HEK293 (cell line): ENCODE data around the gene IGFBP2.

Experiments
- CTCF ChIA-PET: fragments of 350-600 bp; formaldehyde crosslinking; extraction: SDS; loops from one replicate; lab custom pipeline; 2021; ENCODE audit warnings: antibody characterized with exemption; lab: Yijun Ruan, JAX
- POLR2A ChIA-PET: fragments of 300-600 bp; formaldehyde crosslinking; extraction: SDS; loops from one replicate; lab custom pipeline; 2020; ENCODE audit warnings: antibody characterized with exemption, inconsistent platforms; lab: Yijun Ruan, JAX
- H3K27ac ChIP-seq: fragments of 200-500 bp; sonication (Bioruptor generic); 2 replicates; pipeline ENCODE4 v1.5.1; 2014; ENCODE audit warnings: low read depth, low read length, control low read depth, inconsistent platforms; ENCODE audit errors: extremely low read depth
- H3K36me3 ChIP-seq, 2 experiments: fragments of 200-500 bp in 1 of 2; sonication (Bioruptor generic) in 1 of 2; 1 replicate in 1 of 2; 2 replicates in 1 of 2; pipeline ENCODE4 v1.5.1; 2014 to 2017; ENCODE audit warnings: inconsistent platforms in 2 of 2, low read length in 2 of 2; ENCODE audit not compliant: control insufficient read depth in 2 of 2, insufficient read depth in 1 of 2
- H3K4me1 ChIP-seq: fragments of 200-500 bp; sonication (Bioruptor generic); 2 replicates; pipeline ENCODE4 v1.5.1; 2014; ENCODE audit warnings: mild to moderate bottlenecking, low read length, inconsistent platforms; ENCODE audit not compliant: control insufficient read depth, insufficient read depth
- H3K4me3 ChIP-seq: 2 replicates; pipeline ENCODE4 v1.5.1; 2011; ENCODE audit warnings: low read depth, mild to moderate bottlenecking, control low read depth, low read length, moderate library complexity
- H3K9me3 ChIP-seq: fragments of 200-500 bp; sonication (Bioruptor generic); 2 replicates; pipeline ENCODE4 v1.5.1; 2014; ENCODE audit warnings: low read depth, low read length, inconsistent platforms; ENCODE audit not compliant: control insufficient read depth, insufficient read depth
- OSR2 ChIP-seq: fragments of 450-650 bp; formaldehyde crosslinking; IDR thresholded peaks from 2 replicates; pipeline ENCODE4 v1.5.1; 2016; ENCODE audit warnings: missing biosample characterization, missing genetic modification characterization
- SP2 ChIP-seq: fragments of 450-650 bp; formaldehyde crosslinking; IDR thresholded peaks from 2 replicates; pipeline ENCODE4 v1.5.1; 2016; ENCODE audit warnings: missing biosample characterization, missing genetic modification characterization
- ZBTB48 ChIP-seq: fragments of 450-650 bp; formaldehyde crosslinking; IDR thresholded peaks from 2 replicates; pipeline ENCODE4 v1.5.1; 2016; ENCODE audit warnings: missing biosample characterization, missing genetic modification characterization
- ZBTB7A ChIP-seq: fragments of 450-650 bp; formaldehyde crosslinking; IDR thresholded peaks from 2 replicates; pipeline ENCODE4 v1.5.1; 2016; ENCODE audit warnings: low read depth, missing biosample characterization, missing genetic modification characterization
- ZNF2 ChIP-seq: fragments of 450-650 bp; formaldehyde crosslinking; IDR thresholded peaks from 2 replicates; pipeline ENCODE4 v1.5.1; 2016; ENCODE audit warnings: missing biosample characterization, missing genetic modification characterization
- ZNF24 ChIP-seq: fragments of 450-650 bp; formaldehyde crosslinking; IDR thresholded peaks from 2 replicates; pipeline ENCODE4 v1.5.1; 2016; ENCODE audit warnings: missing biosample characterization, missing genetic modification characterization
- ZNF416 ChIP-seq: fragments of 450-650 bp; formaldehyde crosslinking; IDR thresholded peaks from 2 replicates; pipeline ENCODE4 v1.5.1; 2016; ENCODE audit warnings: missing biosample characterization, missing genetic modification characterization
- ZNF426 ChIP-seq: fragments of 450-650 bp; formaldehyde crosslinking; IDR thresholded peaks from 2 replicates; pipeline ENCODE4 v1.5.1; 2017; ENCODE audit warnings: missing biosample characterization, missing genetic modification characterization, mild to moderate bottlenecking, inconsistent platforms, moderate library complexity
- ZNF521 ChIP-seq: fragments of 450-650 bp; formaldehyde crosslinking; IDR thresholded peaks from 2 replicates; pipeline ENCODE4 v1.5.1; 2017; ENCODE audit warnings: missing biosample characterization, mild to moderate bottlenecking, missing genetic modification characterization
- ZNF571 ChIP-seq: fragments of 450-650 bp; formaldehyde crosslinking; IDR thresholded peaks from 2 replicates; pipeline ENCODE4 v1.5.0; 2017; ENCODE audit warnings: missing biosample characterization, missing genetic modification characterization
- ZNF677 ChIP-seq: fragments of 450-650 bp; IDR thresholded peaks from 2 replicates; pipeline ENCODE4 v1.5.0; 2018; ENCODE audit warnings: missing biosample characterization, mild to moderate bottlenecking, missing genetic modification characterization, moderate library complexity
- ZSCAN23 ChIP-seq: fragments of 450-650 bp; formaldehyde crosslinking; IDR thresholded peaks from 2 replicates; pipeline ENCODE4 v1.5.1; 2016; ENCODE audit warnings: missing biosample characterization, missing genetic modification characterization
- TF ChIP-seq, protein P1 (sequence below): fragments of 450-650 bp; formaldehyde crosslinking; IDR thresholded peaks from 2 replicates; pipeline ENCODE4 v1.5.1; 2016; ENCODE audit warnings: missing biosample characterization, missing genetic modification characterization
- TF ChIP-seq, protein P2 (sequence below): fragments of 450-650 bp; formaldehyde crosslinking; IDR thresholded peaks from 2 replicates; pipeline ENCODE4 v1.5.1; 2016; ENCODE audit warnings: missing biosample characterization, missing genetic modification characterization
- TF ChIP-seq, protein P3 (sequence below): fragments of 450-650 bp; formaldehyde crosslinking; IDR thresholded peaks from 2 replicates; pipeline ENCODE4; 2016; ENCODE audit warnings: missing biosample characterization, missing genetic modification characterization
- TF ChIP-seq, protein P4 (sequence below): fragments of 450-650 bp; formaldehyde crosslinking; IDR thresholded peaks from 2 replicates; pipeline ENCODE4 v1.5.1; 2016; ENCODE audit warnings: missing biosample characterization, missing genetic modification characterization, borderline replicate concordance
- TF ChIP-seq, protein P5 (sequence below): fragments of 450-650 bp; formaldehyde crosslinking; IDR thresholded peaks from 2 replicates; pipeline ENCODE4 v1.5.1; 2016; ENCODE audit warnings: missing biosample characterization, missing genetic modification characterization
- TF ChIP-seq, protein P6 (sequence below): fragments of 450-650 bp; formaldehyde crosslinking; IDR thresholded peaks from 2 replicates; pipeline ENCODE4 v1.5.1; 2016; ENCODE audit warnings: missing biosample characterization, missing genetic modification characterization

Gene IGFBP2

DNA sequence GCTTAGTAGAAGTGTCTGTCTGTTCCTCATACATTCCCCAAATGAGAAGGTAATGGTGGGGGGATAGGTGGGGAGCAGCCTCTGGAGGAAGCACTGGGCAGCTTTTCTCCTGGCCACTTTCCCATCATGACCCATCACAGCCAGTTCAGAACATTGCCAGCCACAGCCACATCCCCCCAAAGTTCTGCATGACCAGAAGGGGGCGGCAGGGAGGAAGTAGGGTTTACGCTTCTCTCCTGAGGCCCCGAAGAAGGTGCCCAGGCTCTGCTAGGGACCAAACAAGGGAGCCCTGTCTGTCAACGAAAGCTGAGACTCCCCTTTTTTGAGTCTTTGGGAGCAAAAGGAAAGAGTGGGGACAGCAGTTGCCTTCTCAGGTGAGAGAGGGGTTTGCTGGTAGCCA is 54.4 kb downstream of the IGFBP2 start:
- peaks cover 0 to 15% of the 10 kb centered on the region in 2 experiments; a peak in 2 of 3 replicates for H3K36me3 ChIP-seq
- H3K27ac ChIP-seq, result no peak overlapping the region
- TF ChIP-seq, protein P1, sequence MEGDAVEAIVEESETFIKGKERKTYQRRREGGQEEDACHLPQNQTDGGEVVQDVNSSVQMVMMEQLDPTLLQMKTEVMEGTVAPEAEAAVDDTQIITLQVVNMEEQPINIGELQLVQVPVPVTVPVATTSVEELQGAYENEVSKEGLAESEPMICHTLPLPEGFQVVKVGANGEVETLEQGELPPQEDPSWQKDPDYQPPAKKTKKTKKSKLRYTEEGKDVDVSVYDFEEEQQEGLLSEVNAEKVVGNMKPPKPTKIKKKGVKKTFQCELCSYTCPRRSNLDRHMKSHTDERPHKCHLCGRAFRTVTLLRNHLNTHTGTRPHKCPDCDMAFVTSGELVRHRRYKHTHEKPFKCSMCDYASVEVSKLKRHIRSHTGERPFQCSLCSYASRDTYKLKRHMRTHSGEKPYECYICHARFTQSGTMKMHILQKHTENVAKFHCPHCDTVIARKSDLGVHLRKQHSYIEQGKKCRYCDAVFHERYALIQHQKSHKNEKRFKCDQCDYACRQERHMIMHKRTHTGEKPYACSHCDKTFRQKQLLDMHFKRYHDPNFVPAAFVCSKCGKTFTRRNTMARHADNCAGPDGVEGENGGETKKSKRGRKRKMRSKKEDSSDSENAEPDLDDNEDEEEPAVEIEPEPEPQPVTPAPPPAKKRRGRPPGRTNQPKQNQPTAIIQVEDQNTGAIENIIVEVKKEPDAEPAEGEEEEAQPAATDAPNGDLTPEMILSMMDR (tag by site-specific recombination), result peak; percentile 34; the same call in 1 of the 2 replicates
- TF ChIP-seq ZNF677 (tag by site-specific recombination) (no peak), ZBTB48 (tag by site-specific recombination) (0 out of 2 replicates have a peak, but pooled peaks have one; percentile 30)
- ChIA-PET POLR2A (no interaction called here), CTCF (interaction anchor here (0.6 to 2.5 kb wide), 9 partner anchors 8 to 823 kb away, joined by 3 to 13 read pairs (median 4); partner anchors contain the start of gene IGFBP5)
- H3K9me3 ChIP-seq, result no peaks in the 10 kb centered on the region
- peaks cover 10% of the 10 kb centered on the region for H3K4me1 ChIP-seq
- no peak overlapping the region for H3K4me3 ChIP-seq

DNA sequence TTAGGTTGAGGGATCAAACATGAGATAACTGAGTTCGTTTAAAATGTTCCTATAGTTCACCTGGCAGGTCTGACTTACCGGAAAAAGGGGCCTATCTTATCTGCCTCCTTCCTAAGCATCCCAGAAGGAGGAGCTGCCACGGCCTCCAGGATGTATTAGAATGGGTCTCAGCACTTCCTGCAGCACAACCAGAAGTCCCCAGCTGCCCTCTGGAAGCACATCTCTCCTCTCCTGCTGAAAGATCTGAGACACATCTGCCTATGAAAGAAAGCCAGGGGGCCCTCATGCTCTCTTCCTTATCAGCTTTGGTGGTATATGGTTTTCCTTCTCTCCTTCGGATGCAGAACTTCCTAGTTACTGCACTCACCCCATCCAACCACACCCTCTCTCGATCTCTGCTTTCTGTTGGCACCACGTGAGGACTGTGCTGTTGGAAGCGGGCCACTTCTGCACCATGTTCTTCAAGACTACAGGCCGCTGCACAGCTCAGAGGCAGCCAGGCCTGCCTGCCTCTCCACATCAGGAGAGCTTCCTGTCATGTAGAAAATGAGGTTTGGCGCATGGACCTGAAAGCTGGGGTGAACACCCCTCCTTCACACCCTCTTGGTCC is 55.6 kb downstream of the IGFBP2 start:
- Histone ChIP-seq H3K27ac (no peak overlapping the region; the same call in 1 of the 2 replicates), H3K4me1 (peaks cover 13% of the 10 kb centered on the region), H3K36me3 (peaks cover 0 to 15% of the 10 kb centered on the region in 2 experiments; a peak in 1 of 3 replicates), H3K4me3 (no peak overlapping the region), H3K9me3 (no peaks in the 10 kb centered on the region)
- no peak for TF ChIP-seq ZNF571 (tag by site-specific recombination)
- TF ChIP-seq, protein P2, sequence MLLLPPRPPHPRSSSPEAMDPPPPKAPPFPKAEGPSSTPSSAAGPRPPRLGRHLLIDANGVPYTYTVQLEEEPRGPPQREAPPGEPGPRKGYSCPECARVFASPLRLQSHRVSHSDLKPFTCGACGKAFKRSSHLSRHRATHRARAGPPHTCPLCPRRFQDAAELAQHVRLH (tag by site-specific recombination), result no peak
- TF ChIP-seq, protein P3, sequence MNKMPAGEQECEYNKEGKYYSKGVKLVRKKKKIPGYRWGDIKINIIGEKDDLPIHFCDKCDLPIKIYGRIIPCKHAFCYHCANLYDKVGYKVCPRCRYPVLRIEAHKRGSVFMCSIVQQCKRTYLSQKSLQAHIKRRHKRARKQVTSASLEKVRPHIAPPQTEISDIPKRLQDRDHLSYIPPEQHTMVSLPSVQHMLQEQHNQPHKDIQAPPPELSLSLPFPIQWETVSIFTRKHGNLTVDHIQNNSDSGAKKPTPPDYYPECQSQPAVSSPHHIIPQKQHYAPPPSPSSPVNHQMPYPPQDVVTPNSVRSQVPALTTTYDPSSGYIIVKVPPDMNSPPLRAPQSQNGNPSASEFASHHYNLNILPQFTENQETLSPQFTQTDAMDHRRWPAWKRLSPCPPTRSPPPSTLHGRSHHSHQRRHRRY, result no peak
- TF ChIP-seq ZSCAN23 (tag by site-specific recombination), result no peak
- no peak for TF ChIP-seq ZBTB7A (tag by site-specific recombination)
- no peak for TF ChIP-seq ZNF426 (tag by site-specific recombination)
- no peak for TF ChIP-seq OSR2 (tag by site-specific recombination)
- TF ChIP-seq ZNF521 (tag by site-specific recombination), result no peak
- no peak for TF ChIP-seq ZNF416
- no peak for TF ChIP-seq ZNF24 (tag by site-specific recombination)
- no peak for TF ChIP-seq ZNF2 (tag by site-specific recombination)
- TF ChIP-seq, protein P4, sequence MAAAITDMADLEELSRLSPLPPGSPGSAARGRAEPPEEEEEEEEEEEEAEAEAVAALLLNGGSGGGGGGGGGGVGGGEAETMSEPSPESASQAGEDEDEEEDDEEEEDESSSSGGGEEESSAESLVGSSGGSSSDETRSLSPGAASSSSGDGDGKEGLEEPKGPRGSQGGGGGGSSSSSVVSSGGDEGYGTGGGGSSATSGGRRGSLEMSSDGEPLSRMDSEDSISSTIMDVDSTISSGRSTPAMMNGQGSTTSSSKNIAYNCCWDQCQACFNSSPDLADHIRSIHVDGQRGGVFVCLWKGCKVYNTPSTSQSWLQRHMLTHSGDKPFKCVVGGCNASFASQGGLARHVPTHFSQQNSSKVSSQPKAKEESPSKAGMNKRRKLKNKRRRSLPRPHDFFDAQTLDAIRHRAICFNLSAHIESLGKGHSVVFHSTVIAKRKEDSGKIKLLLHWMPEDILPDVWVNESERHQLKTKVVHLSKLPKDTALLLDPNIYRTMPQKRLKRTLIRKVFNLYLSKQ (tag by site-specific recombination), result no peak
- TF ChIP-seq SP2 (tag by site-specific recombination), result no peak
- TF ChIP-seq, protein P5, sequence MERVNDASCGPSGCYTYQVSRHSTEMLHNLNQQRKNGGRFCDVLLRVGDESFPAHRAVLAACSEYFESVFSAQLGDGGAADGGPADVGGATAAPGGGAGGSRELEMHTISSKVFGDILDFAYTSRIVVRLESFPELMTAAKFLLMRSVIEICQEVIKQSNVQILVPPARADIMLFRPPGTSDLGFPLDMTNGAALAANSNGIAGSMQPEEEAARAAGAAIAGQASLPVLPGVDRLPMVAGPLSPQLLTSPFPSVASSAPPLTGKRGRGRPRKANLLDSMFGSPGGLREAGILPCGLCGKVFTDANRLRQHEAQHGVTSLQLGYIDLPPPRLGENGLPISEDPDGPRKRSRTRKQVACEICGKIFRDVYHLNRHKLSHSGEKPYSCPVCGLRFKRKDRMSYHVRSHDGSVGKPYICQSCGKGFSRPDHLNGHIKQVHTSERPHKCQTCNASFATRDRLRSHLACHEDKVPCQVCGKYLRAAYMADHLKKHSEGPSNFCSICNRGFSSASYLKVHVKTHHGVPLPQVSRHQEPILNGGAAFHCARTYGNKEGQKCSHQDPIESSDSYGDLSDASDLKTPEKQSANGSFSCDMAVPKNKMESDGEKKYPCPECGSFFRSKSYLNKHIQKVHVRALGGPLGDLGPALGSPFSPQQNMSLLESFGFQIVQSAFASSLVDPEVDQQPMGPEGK (tag by site-specific recombination), result no peak
- TF ChIP-seq, protein P6, sequence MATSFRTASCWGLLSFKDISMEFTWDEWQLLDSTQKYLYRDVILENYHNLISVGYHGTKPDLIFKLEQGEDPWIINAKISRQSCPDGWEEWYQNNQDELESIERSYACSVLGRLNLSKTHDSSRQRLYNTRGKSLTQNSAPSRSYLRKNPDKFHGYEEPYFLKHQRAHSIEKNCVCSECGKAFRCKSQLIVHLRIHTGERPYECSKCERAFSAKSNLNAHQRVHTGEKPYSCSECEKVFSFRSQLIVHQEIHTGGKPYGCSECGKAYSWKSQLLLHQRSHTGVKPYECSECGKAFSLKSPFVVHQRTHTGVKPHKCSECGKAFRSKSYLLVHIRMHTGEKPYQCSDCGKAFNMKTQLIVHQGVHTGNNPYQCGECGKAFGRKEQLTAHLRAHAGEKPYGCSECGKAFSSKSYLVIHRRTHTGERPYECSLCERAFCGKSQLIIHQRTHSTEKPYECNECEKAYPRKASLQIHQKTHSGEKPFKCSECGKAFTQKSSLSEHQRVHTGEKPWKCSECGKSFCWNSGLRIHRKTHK (tag by site-specific recombination), result no peak
- ChIA-PET POLR2A (interaction anchor here (0.6 kb wide), 1 partner anchor 121 kb away, joined by 3 read pairs; no protein-coding TSS in a partner anchor), CTCF (interaction anchor here (0.6 to 1.1 kb wide), 4 partner anchors 23 to 778 kb away, joined by 3 to 5 read pairs (median 4); no protein-coding TSS in a partner anchor)
